HG03064 (cell line): Measurements from ENCODE around the gene SHLD1.
"Not testable (repeated sequence)": the region's sequence is repeated elsewhere in the genome, so short reads cannot be mapped to it uniquely, and the experiment has no call there.

Experiments
- ATAC-seq: cut with Tn5 transposase; IDR thresholded peaks from one replicate; pipeline ENCODE4 v1.9.1; 2021; ENCODE audit warnings: low read depth; ENCODE audit not compliant: unreplicated experiment

Gene SHLD1, protein sequence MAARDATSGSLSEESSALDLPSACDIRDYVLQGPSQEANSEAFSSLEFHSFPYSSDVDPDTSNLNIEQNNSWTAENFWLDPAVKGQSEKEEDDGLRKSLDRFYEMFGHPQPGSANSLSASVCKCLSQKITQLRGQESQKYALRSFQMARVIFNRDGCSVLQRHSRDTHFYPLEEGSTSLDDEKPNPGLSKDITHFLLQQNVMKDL

GRCh38 chr20:5749952-5750779 is at the start of gene SHLD1:
SHLD1 (plus strand) TSS chr20:5750401; CDS start chr20:5772866, 22,465 bp downstream.
- peak; percentile 87 for ATAC-seq

GRCh38 chr20:5702339-5702738 is 47.9 kb upstream of the SHLD1 start:
- ATAC-seq: not testable (repeated sequence)

DNA sequence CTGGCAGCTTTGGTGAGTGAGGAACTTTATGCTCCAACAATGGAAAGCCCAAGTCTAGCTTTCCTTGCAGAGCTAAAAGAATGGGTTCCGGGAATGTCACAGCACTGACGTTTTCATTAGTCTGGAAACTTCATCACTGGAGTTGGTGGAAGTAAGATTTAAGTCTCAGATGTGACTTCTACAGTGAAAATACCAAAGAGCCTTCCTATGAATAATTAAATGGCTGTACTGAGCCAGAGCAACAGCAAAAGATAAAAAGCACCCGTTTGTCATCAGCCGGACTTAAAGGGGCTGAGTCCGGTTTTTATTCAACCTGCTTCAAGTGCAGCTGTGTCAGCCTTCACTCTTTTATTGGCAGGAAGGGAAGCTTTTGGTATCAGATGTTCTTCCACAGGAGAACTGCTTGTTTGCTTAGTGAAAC is 46.5 kb upstream of the SHLD1 start:
- no peak for ATAC-seq

GRCh38 chr20:5705827-5706226 is 44.4 kb upstream of the SHLD1 start:
- no peak for ATAC-seq

- no peak for ATAC-seq
Observed at GRCh38 chr20:5706797-5707196, 43.4 kb upstream of the SHLD1 start.

DNA sequence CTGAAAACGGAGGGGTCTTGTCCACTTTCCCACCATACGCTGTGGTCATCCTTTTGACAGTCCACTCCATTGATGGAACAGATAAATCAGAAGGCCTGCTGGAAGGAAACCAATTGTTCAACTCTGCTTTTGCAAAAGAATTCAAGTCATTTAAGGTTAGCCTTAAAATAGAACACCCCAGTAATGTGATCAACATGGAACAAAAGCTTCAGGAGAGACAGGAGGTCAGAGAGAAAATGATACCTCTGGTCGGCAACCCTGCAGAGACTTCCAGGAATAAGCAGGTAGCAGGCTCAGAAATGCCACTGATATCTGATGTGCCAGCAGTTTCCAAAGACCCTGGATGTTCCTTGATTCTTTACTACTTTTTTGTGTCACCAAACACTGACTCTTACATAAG is 39.6 kb upstream of the SHLD1 start:
- ATAC-seq: no peak

DNA sequence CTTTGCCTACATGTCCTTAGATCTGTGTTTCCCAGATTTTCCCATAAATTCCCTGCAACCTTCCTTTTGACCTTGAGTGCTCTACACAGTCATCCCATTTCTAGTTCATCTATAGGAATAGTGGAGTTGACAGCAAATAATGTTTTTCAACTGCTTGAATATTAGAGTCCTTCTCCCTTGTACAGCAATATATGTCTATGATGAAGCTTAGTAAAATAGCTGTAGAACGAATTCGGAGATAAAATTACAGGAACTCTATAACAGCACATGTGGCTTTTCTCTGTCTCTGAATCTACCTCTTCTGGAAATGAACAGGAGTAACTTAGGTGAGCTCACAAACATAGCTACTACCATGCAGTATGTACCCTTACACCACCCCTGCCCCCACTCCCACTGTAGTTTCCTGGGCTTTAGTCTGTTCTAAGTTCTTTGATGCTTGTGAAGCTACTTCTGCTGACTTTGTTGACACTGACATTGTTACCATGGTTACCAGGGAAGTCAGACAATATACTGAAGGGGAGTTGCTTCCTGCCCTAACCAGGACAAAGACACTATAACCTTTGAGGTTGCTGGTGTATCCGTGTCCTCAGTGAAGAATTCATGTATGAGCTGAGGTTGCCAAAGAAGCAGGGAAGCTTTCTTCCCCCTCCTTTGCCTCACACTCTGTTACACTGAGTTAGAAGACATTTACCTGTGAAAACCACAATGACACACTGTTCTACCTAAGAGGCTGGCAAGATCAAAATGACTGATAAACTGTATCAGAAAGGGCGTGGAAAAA is 35.8 kb upstream of the SHLD1 start:
- no peak for ATAC-seq

DNA sequence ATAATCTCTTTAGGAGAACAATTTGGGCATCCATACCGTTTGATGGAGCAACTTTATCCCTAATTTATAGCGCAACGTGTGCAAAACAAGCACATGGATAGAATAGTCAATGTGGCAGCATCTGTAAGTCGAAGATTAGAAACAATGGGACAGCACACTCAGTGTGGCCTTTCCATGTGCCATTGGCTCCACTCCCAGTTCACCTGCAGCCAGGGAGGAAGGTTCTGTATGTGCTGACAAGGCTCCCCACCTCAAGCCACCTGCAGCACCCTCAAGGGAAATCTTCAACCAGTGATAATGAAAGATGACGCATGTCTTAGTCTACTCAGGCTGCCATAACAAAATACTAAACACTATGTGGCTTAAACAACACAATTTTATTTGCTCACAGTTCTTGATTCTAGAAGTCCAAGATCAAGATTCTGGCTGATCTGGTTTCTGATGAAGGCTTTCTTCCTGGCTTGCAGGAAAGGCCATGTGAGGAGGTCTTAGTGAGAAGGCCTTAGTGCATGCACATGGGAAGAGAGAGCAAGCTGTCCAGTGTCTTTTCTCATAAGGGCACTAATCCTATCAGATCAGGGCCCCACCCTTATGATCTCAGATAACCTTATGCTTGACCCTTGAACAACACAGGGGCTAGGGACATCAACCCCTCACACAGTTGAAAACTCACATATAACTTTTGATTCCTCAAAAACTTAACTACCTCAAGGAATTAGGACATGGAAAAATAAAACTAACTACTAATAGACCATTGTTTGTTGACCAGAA is 34.9 kb upstream of the SHLD1 start:
- no peak for ATAC-seq

- ATAC-seq: no peak
Observed at GRCh38 chr20:5716953-5717352, 33.2 kb upstream of the SHLD1 start.

DNA sequence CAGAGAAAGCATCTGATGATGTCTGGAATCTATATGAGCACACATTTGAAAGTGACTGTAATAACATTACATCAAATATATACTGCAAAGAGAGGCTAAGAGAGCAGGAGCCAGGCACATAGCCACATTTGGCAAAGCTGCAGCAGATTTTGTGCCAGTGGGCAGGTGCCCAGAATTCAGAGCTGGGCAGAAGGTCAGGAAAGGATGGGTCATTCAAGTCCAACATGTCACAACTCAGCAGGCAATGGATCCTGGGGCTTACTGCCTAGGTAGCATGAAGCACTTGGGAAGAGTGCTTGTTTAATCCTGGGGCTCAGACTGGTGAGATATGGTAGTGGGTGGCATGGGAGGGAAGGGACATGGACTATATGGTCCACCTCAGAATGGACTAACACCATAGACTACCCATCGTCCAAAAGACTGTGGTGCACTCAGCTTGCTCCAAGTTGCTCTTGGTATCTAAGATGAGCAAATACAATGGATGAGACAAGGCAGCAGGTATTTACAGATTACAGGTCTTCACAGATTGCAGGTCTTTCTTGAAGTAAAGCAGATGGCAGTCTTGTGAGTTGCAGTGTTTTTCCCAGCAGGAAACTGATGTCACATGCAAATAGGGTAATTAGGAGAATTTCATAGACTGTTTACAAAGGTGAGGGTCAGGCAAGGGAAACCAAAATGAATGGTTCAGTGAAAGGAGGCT is 31.2 kb upstream of the SHLD1 start:
- no peak for ATAC-seq

DNA sequence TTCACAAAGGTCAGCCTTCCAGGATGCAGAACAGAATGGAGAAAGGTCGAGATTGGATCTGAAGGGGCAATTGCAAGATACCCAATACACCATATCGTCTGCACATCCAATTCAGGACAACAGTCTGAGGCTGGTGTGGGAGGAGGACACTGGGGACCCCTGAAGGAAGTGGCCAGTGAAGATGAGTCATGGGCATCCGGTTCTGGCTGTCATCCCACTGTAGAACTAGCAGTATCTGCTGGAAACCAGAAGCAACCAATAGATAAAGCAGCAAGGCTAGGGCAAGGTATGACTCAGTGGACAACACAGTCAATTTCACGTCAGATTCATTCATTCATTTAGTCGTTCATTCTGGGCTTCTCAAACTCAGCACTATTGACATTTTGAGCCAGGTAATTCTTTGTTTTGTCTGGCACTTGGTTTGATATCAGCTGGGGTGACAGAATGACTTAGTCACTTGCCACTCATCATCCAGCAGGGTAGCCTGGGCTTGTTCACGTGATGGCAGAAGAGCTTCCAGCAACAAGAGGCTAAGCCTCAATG is 30.3 kb upstream of the SHLD1 start:
- ATAC-seq: no peak

GRCh38 chr20:5720696-5721095 is 29.5 kb upstream of the SHLD1 start:
- ATAC-seq: no peak

GRCh38 chr20:5721356-5721755 is 28.8 kb upstream of the SHLD1 start:
- not testable (repeated sequence) for ATAC-seq

GRCh38 chr20:5722927-5723326 is 27.3 kb upstream of the SHLD1 start:
- no peak for ATAC-seq

- ATAC-seq: not testable (repeated sequence)
Observed at GRCh38 chr20:5725183-5725463, 25.1 kb upstream of the SHLD1 start.

- no peak for ATAC-seq
Observed at GRCh38 chr20:5727018-5727515, 23.1 kb upstream of the SHLD1 start.

DNA sequence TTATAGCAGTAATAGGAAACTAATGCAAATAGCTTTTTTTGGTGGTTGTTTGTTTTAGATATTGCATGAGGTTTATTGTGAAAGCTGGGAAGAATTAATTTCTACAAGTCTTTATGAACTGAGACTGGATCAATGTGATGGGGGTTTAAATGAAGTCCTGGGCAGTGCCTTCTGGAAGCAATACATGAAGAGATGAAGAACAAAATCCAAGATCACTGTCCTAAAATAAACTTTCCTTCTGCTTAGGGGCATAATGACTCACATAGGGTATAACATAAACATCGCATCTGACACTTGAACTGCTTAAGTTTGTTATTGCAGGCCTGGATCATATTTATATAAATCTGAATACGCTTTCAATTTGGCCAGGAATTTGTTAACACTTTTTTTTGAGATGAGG is 20.9 kb upstream of the SHLD1 start:
- ATAC-seq: no peak

DNA sequence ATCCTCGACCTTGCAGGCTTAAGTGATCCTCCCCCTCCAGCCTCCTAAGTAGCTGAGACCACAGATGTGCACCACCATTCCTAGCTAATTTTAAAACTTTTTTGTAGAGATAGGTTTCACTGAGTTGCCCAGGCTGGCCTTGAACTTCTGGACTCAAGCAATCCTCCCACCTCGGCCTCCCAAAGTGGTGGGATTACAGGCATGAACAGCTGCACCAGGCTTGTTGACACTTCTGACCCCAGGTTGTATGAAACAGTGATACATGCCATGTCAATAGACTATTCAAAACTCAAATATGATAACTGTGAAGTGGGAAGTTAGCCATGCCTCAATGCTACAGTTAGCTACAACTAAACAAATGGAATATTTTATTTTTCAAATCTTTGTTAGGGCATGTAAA is 20.1 kb upstream of the SHLD1 start:
- no peak for ATAC-seq

DNA sequence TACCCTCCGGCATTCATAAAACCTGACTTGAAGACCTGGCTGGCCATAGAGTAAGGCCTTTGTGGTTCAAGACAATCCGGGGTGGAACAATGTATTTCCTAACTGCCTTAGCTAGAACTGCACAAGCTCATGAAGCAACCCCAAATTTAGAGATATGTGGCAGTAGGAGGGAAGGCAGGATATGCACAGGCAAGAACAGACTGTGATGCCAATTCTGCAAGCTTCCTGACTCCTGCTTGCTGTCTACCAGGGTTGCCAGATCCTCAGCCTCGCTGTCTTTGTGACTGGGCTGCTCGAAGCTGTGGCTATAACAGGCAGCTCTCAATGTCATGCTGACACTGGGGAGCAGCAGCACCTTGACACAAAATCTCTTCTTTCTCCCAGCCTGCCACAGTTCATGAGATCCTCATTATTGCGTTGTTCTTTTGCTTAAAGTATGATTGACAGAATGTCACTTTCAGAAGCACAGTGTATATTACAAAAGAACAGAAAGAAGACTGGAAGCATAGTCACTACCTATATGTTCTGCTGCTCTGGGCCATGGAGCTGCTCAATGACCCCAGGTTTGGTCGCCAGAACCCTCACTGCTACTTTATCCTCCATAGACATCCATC is 18.3 kb upstream of the SHLD1 start:
- ATAC-seq: no peak
